ENCODE data around the gene NLRP1. TPM values are rescaled to one million over a fixed set of nuclear protein-coding genes. Genes with fewer than 3 reads are reported as not detected.

The NLRP1 gene
- total RNA-seq, 1 experiment from 2014 or later = 0.57 TPM

- no peak overlapping the region for H3K4me3 Mint-ChIP-seq (ENCODE audit: low read depth, unreplicated experiment)
- no peaks in the 10 kb centered on the region for H3K27me3 Mint-ChIP-seq (ENCODE audit: unreplicated experiment)
- peaks cover 7% of the 10 kb centered on the region for H3K4me1 Mint-ChIP-seq (ENCODE audit: low read depth, unreplicated experiment)
- no peak for TF ChIP-seq CTCF (IDR thresholded peaks at IDR 0.05; ENCODE audit: unreplicated experiment)
- no peak overlapping the region for H3K27ac Mint-ChIP-seq (ENCODE audit: unreplicated experiment)
- CTCF ChIA-PET = no interaction called here
- no peaks in the 10 kb centered on the region for H3K9me3 Mint-ChIP-seq (ENCODE audit: low read depth, unreplicated experiment)
- intact Hi-C loops (cut with micrococcal nuclease; ENCODE audit: unreplicated experiment) = no loop called here
- peaks cover 39% of the 10 kb centered on the region for H3K36me3 Mint-ChIP-seq (ENCODE audit: insufficient read depth, unreplicated experiment)
- no TSS peak for BruUV-seq (replicated peaks)
- no peak for DNase-seq
Observed at GRCh38 chr17:5472511-5472910, 111.8 kb downstream of the NLRP1 start.

- CTCF ChIA-PET = no interaction called here
- DNase-seq = no peak
- H3K4me1 Mint-ChIP-seq (ENCODE audit: low read depth, unreplicated experiment) = peaks cover 32% of the 10 kb centered on the region
- BruUV-seq (replicated peaks) = no TSS peak
- peak overlapping the region; percentile 86 for H3K4me3 Mint-ChIP-seq (ENCODE audit: low read depth, unreplicated experiment)
- no peaks in the 10 kb centered on the region for H3K9me3 Mint-ChIP-seq (ENCODE audit: low read depth, unreplicated experiment)
- intact Hi-C loops (cut with micrococcal nuclease; ENCODE audit: unreplicated experiment) = no loop called here
- peak overlapping the region; percentile 63 for H3K27ac Mint-ChIP-seq (ENCODE audit: unreplicated experiment)
- H3K27me3 Mint-ChIP-seq (ENCODE audit: unreplicated experiment) = no peaks in the 10 kb centered on the region
- TF ChIP-seq CTCF (IDR thresholded peaks at IDR 0.05; ENCODE audit: unreplicated experiment) = no peak
- H3K36me3 Mint-ChIP-seq (ENCODE audit: insufficient read depth, unreplicated experiment) = peaks cover 28% of the 10 kb centered on the region
Observed at GRCh38 chr17:5468075-5468473, 116.2 kb downstream of the NLRP1 start.

GRCh38 chr17:5467416-5467815 is 116.9 kb downstream of the NLRP1 start:
- no peak for DNase-seq
- TF ChIP-seq CTCF (IDR thresholded peaks at IDR 0.05; ENCODE audit: unreplicated experiment) = no peak
- peak overlapping the region; percentile 86 for H3K4me3 Mint-ChIP-seq (ENCODE audit: low read depth, unreplicated experiment)
- no TSS peak for BruUV-seq (replicated peaks)
- no peaks in the 10 kb centered on the region for H3K9me3 Mint-ChIP-seq (ENCODE audit: low read depth, unreplicated experiment)
- peaks cover 32% of the 10 kb centered on the region for H3K4me1 Mint-ChIP-seq (ENCODE audit: low read depth, unreplicated experiment)
- CTCF ChIA-PET = no interaction called here
- H3K36me3 Mint-ChIP-seq (ENCODE audit: insufficient read depth, unreplicated experiment) = peaks cover 28% of the 10 kb centered on the region
- peak overlapping the region; percentile 63 for H3K27ac Mint-ChIP-seq (ENCODE audit: unreplicated experiment)
- intact Hi-C loops (cut with micrococcal nuclease; ENCODE audit: unreplicated experiment) = no loop called here
- no peaks in the 10 kb centered on the region for H3K27me3 Mint-ChIP-seq (ENCODE audit: unreplicated experiment)

- peak overlapping the region; percentile 86 for H3K4me3 Mint-ChIP-seq (ENCODE audit: low read depth, unreplicated experiment)
Observed at GRCh38 chr17:5466295-5466694, 118.0 kb downstream of the NLRP1 start.

More at GRCh38 chr17:5466295-5466694, 118.0 kb downstream of the NLRP1 start:
- Mint-ChIP-seq H3K36me3 (ENCODE audit: insufficient read depth, unreplicated experiment) (peaks cover 23% of the 10 kb centered on the region), H3K9me3 (ENCODE audit: low read depth, unreplicated experiment) (no peaks in the 10 kb centered on the region), H3K27ac (ENCODE audit: unreplicated experiment) (no peak overlapping the region), H3K27me3 (ENCODE audit: unreplicated experiment) (no peaks in the 10 kb centered on the region), H3K4me1 (ENCODE audit: low read depth, unreplicated experiment) (peaks cover 32% of the 10 kb centered on the region)
- CTCF ChIA-PET = no interaction called here
- TF ChIP-seq CTCF (IDR thresholded peaks at IDR 0.05; ENCODE audit: unreplicated experiment) = no peak
- no TSS peak for BruUV-seq (replicated peaks)
- DNase-seq = no peak
- intact Hi-C loops (cut with micrococcal nuclease; ENCODE audit: unreplicated experiment) = no loop called here

Measured in Calu3 (cell line).